Pancreas (tissue), 10 donors: ENCODE data around the gene MPC2. TPM values are rescaled to one million over a fixed set of nuclear protein-coding genes. Genes with fewer than 3 reads are reported as not detected.

ENCODE experiments used
- ATAC-seq, 4 donors: fragments of 200-7000 bp; cut with Tn5 transposase; one replicate each; pipeline versions ENCODE4 v1.8.0 to v1.9.1; 2020; ENCODE audit warnings: mild to moderate bottlenecking in 4 of 4, moderate library complexity in 4 of 4
- DNase-seq, 6 donors: peaks; one replicate each; pipeline ENCODE4 v3.0.0-alpha.2; 2020
- FAIRE-seq: peaks from 2 replicates; lab custom pipeline; 2012; peaks lifted over from hg19 to GRCh38; lab: Jason Lieb, UNC
- H3K27ac ChIP-seq, 4 donors: fragments of 200-600 bp; sonication (generic); 1 replicate in 3 of 4; 2 replicates in 1 of 4; pipeline versions ENCODE4 v1.5.0 to v1.8.0; 2020
- H3K27me3 ChIP-seq, 4 donors: fragments of 200-600 bp; one replicate each; pipeline ENCODE4 v1.8.0; 2021
- H3K36me3 ChIP-seq, 3 donors: fragments of 200-600 bp; sonication (generic) in 1 of 3; one replicate each; pipeline versions ENCODE4 v1.5.0 to v1.8.0; 2020 to 2021
- H3K4me1 ChIP-seq, 3 donors: fragments of 200-600 bp; one replicate each; pipeline ENCODE4 v1.8.0; 2021
- H3K4me3 ChIP-seq, 4 donors: fragments of 200-600 bp; sonication (generic) in 2 of 4; one replicate each; pipeline versions ENCODE4 v1.5.0 to v1.8.0; 2020 to 2021
- H3K9me3 ChIP-seq, 4 donors: fragments of 200-600 bp; one replicate each; pipeline ENCODE4 v1.8.0; 2021
- CTCF ChIP-seq, 4 donors: fragments of 200-600 bp; sonication (generic) in 3 of 4; IDR thresholded peaks; one replicate each; pipeline versions ENCODE4 v1.5.0 to v1.8.0; 2021; ENCODE audit warnings: antibody characterized with exemption in 4 of 4
- WGBS, 2 donors: extraction: QIAGEN DNeasy Blood & Tissue Kit; methylation state at CpG; one replicate each; pipeline ENCODE4 v1.1.7; 2013; 5-methylcytosine and 5-hydroxymethylcytosine counted together
- intact Hi-C, 3 donors: fragments of 100-400 bp; cut with DNase I; formaldehyde crosslinking; loops; one replicate each; pipeline versions ENCODE4 v1.11.1 to v1.14.2; 2022
- polyA plus RNA-seq, 2 donors: library from polyadenylated mRNA; stranded (reverse); fragments of 200-250 nt; gene quantifications; one replicate each; pipeline ENCODE4 v1.2.3, GENCODE V29; 2013
- total RNA-seq, 6 donors: library from RNA; stranded (reverse); fragmentation: NEBNext Ultra II Directional in 4 of 6; extraction: Animal tissue kit (Norgen Biotek cat#: 25700) in 4 of 6; gene quantifications; one replicate each; pipeline versions ENCODE4 v1.2.1 to v1.2.4, GENCODE V29; 2021 to 2023
- donor health status: healthy with polysubstance abuse.
- donor health status: DM: no; HTN: no; CAD: no; lungs with moderate emphysema.
- donor health status: DM: no; HTN: no; CAD: no.
- donor health status: control.
- donor health status: control.
- donor health status: Bipolar disorder and iron deficiency.
- donor health status: DM: yes; HTN: yes; CAD: no.
- donor health status: DM: no; HTN: no; CAD: no.
- donor health status: DM: no; HTN: no; CAD: no.
- donor health status: DM: yes; HTN: yes; CAD: no.

MPC2 gene
- total and polyA plus RNA-seq, 8 donors = 25.5 to 72.5 (median 40.2) TPM

- Histone ChIP-seq H3K4me1 (no peaks in the 10 kb centered on the region), H3K27ac (no peak overlapping the region), H3K36me3 (no peaks in the 10 kb centered on the region), H3K4me3 (no peak overlapping the region), H3K27me3 (no peaks in the 10 kb centered on the region), H3K9me3 (no peaks in the 10 kb centered on the region)
- DNase-seq = no peak
- ATAC-seq = no peak
- FAIRE-seq = no peak
- intact Hi-C loops = no loop called here
- no peak for TF ChIP-seq CTCF (IDR thresholded peaks at IDR 0.05)
These were observed 55.8 kb downstream of the MPC2 start for GRCh38 chr1:167881069-167881468.

GRCh38 chr1:167880580-167881021 is 56.3 kb downstream of the MPC2 start:
- no peak for TF ChIP-seq CTCF (IDR thresholded peaks at IDR 0.05)
- Histone ChIP-seq H3K27ac (no peak overlapping the region), H3K36me3 (no peaks in the 10 kb centered on the region), H3K4me1 (no peaks in the 10 kb centered on the region), H3K4me3 (no peak overlapping the region), H3K9me3 (no peaks in the 10 kb centered on the region), H3K27me3 (no peaks in the 10 kb centered on the region)
- 77 to 81% methylated on average over 3 of the region's 3 CpGs for WGBS, 2 donors
- intact Hi-C loops = no loop called here
- FAIRE-seq (no peak), DNase-seq (no peak), ATAC-seq (no peak)

- DNase-seq = no peak
- no peak for TF ChIP-seq CTCF (IDR thresholded peaks at IDR 0.05)
- no peak for ATAC-seq
- Histone ChIP-seq H3K27ac (no peak overlapping the region), H3K27me3 (no peaks in the 10 kb centered on the region), H3K9me3 (no peaks in the 10 kb centered on the region), H3K4me3 (no peak overlapping the region), H3K4me1 (no peaks in the 10 kb centered on the region), H3K36me3 (no peaks in the 10 kb centered on the region)
- 66 to 90% methylated on average over 1 of the region's 1 CpG for WGBS, 2 donors
- no peak for FAIRE-seq
- intact Hi-C loops = no loop called here
These were observed 57.4 kb downstream of the MPC2 start for GRCh38 chr1:167879508-167879907.

GRCh38 chr1:167878372-167879160 is 58.3 kb downstream of the MPC2 start:
- no peaks in the 10 kb centered on the region for H3K27me3 ChIP-seq
- H3K27ac ChIP-seq = no peak overlapping the region
- WGBS, 2 donors = 90 to 95% methylated on average over 7 of the region's 7 CpGs
- no peaks in the 10 kb centered on the region for H3K36me3 ChIP-seq
- no peaks in the 10 kb centered on the region for H3K4me1 ChIP-seq
- FAIRE-seq (no peak), DNase-seq (no peak), ATAC-seq (no peak)
- no peak overlapping the region for H3K4me3 ChIP-seq
- no peak for TF ChIP-seq CTCF (IDR thresholded peaks at IDR 0.05)
- intact Hi-C loops = no loop called here
- H3K9me3 ChIP-seq = no peaks in the 10 kb centered on the region

- no peak for FAIRE-seq
- Histone ChIP-seq H3K4me1 (no peaks in the 10 kb centered on the region), H3K27ac (no peak overlapping the region), H3K27me3 (no peaks in the 10 kb centered on the region), H3K4me3 (no peak overlapping the region), H3K9me3 (no peaks in the 10 kb centered on the region), H3K36me3 (no peaks in the 10 kb centered on the region)
- TF ChIP-seq CTCF (IDR thresholded peaks at IDR 0.05) = no peak
- no peak for DNase-seq
- ATAC-seq = no peak
- intact Hi-C loops = no loop called here
- 90 to 99% methylated on average over 3 of the region's 3 CpGs for WGBS, 2 donors
These were observed 60.2 kb downstream of the MPC2 start for GRCh38 chr1:167876597-167877175.
